Effector memory CD4-positive, alpha-beta T cell (primary cell): ENCODE measurements around the gene TSPYL1.

Source experiments
- DNase-seq, 3 donors: peaks; one replicate each; pipeline ENCODE4 v3.0.0-alpha.2; 2020
- H3K27ac ChIP-seq: 2 replicates; pipeline ENCODE4 v1.7.0; 2013; ENCODE audit warnings: mild to moderate bottlenecking, low read length, moderate library complexity; ENCODE audit not compliant: insufficient read depth, poor library complexity, severe bottlenecking
- H3K27me3 ChIP-seq: replicated peaks from 2 replicates; pipeline ENCODE4 v1.7.0; 2013; ENCODE audit warnings: mild to moderate bottlenecking, low read length; ENCODE audit not compliant: insufficient read depth, control insufficient read depth, poor library complexity, severe bottlenecking
- H3K36me3 ChIP-seq: 2 replicates; pipeline ENCODE4 v1.7.0; 2013; ENCODE audit warnings: mild to moderate bottlenecking, low read length, moderate library complexity; ENCODE audit not compliant: control insufficient read depth, insufficient read depth
- H3K4me1 ChIP-seq: 2 replicates; pipeline ENCODE4 v1.7.0; 2013; ENCODE audit warnings: low read length, mild to moderate bottlenecking; ENCODE audit not compliant: control insufficient read depth, insufficient read depth, poor library complexity, severe bottlenecking
- H3K4me3 ChIP-seq: 2 replicates; pipeline ENCODE4 v1.7.0; 2013; ENCODE audit warnings: low read length, low read depth, mild to moderate bottlenecking; ENCODE audit not compliant: insufficient read depth, poor library complexity, severe bottlenecking
- H3K9me3 ChIP-seq: 2 replicates; pipeline ENCODE4 v1.7.0; 2013; ENCODE audit warnings: mild to moderate bottlenecking, low read length, moderate library complexity; ENCODE audit not compliant: control insufficient read depth

The TSPYL1 gene

DNA sequence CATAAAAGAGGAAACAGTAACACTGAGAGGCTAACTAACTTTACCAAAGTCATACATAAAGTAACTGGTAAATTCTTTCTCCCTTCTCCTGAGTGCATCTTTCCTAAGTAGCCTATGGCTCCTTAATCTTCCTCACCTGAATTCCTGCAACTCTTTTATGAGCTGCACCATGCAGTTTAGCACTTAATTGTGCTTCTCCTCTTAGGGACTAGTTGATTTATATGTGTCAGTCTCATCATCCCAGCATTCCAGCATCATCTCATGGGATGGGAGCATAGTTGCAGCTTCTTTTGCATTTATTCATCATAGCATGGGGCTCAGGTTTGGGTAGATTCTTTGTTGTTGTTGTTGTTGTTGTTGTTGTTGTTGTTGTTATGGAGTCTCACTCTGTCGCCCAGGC lies 3.5 kb upstream of the TSPYL1 start:
- no peak overlapping the region for H3K27ac ChIP-seq
- H3K36me3 ChIP-seq, result peaks cover 2% of the 10 kb centered on the region
- no peak overlapping the region for H3K4me3 ChIP-seq
- DNase-seq, result no peak
- no peaks in the 10 kb centered on the region for H3K9me3 ChIP-seq
- H3K27me3 ChIP-seq, result no peaks in the 10 kb centered on the region
- H3K4me1 ChIP-seq, result peaks cover 16% of the 10 kb centered on the region

DNA sequence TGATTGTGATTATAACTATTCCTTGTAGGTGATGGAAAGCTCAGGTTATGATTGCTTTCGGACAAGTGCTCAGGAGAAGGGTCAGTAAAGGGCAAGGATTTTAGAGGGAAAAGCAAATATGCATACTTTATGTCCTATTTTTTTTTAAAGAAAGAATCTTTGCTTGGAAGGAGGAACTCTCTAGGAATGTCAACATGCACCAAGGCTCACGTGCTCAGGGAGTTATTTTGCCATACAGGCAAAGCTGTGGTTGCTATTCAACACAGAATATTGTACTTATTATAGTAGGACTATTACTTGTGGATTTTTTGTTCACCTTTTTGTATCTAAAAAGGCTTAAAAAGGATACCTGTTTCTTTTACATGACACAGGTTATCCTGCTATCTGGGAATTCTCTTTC lies 3.0 kb upstream of the TSPYL1 start:
- H3K4me3 ChIP-seq, result no peak overlapping the region
- H3K27ac ChIP-seq, result no peak overlapping the region
- DNase-seq, result no peak
- H3K27me3 ChIP-seq, result no peaks in the 10 kb centered on the region
- H3K36me3 ChIP-seq, result peaks cover 5% of the 10 kb centered on the region
- H3K9me3 ChIP-seq, result no peaks in the 10 kb centered on the region
- H3K4me1 ChIP-seq, result peaks cover 21% of the 10 kb centered on the region

DNA sequence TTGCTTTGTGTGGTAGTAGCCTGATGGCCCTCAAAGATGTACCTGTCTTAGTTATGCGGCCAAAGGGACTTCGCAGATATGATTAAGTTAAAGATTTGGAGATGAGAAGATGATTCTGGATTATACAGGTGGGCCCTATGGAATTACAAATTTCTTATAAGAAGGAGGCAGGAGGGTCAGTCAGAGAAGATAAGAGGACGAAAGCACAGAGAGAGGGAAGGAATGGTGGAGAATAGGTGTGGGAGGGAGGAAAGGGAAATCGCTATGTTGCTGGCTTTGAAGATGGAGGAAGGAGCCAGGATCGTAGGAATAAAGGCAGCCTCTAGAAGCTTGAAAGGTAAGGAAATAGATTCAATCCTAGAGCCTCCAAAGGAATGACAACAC lies 1.2 kb upstream of the TSPYL1 start:
- no peak for DNase-seq
- H3K9me3 ChIP-seq, result no peaks in the 10 kb centered on the region
- peak overlapping the region; percentile 99 for H3K27ac ChIP-seq
- H3K4me3 ChIP-seq, result peak overlapping the region; percentile 90
- H3K36me3 ChIP-seq, result peaks cover 7% of the 10 kb centered on the region
- H3K4me1 ChIP-seq, result peaks cover 29% of the 10 kb centered on the region
- no peaks in the 10 kb centered on the region for H3K27me3 ChIP-seq

DNA sequence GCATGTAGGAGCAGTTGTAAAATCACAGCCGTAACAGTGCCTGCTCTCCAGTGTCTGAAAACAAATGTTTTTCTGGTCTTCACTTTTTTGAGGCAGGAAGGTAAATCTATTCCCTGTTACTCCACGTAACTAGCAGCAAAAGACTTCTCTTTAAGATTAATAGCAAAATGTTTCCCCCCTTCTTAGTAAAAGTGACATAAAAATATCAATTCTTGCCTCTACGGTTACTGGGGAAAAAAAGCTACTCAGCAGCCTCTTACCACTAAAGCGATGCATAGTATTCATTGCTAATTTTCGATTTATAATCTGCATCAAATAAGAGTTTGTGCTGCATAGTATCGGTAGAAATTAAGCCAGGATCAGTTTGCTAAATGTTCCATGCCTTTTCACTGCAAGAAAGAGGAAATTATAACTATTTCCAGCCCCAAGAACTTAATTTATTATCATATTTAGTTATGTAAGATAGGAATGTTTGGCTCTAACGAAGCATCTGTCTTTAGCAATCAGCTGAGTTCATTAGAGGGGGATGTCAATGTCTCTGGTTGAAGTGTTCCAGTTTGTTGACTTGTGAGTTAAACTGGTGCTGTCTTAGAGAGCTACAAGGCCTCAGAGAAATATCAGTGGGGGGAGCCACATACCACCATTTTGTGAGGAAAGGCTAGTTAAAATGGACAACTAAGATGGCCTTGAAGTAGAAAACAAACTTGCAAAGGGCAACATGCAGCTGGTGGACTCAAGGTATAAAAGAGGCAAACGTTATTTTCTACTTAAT lies 617 bp upstream of the TSPYL1 start:
- Histone ChIP-seq H3K27me3 (no peaks in the 10 kb centered on the region), H3K4me1 (peaks cover 29% of the 10 kb centered on the region), H3K4me3 (peak overlapping the region; percentile 90), H3K36me3 (peaks cover 12% of the 10 kb centered on the region), H3K9me3 (no peaks in the 10 kb centered on the region), H3K27ac (peak overlapping the region; percentile 99)
- DNase-seq, result no peak

DNA sequence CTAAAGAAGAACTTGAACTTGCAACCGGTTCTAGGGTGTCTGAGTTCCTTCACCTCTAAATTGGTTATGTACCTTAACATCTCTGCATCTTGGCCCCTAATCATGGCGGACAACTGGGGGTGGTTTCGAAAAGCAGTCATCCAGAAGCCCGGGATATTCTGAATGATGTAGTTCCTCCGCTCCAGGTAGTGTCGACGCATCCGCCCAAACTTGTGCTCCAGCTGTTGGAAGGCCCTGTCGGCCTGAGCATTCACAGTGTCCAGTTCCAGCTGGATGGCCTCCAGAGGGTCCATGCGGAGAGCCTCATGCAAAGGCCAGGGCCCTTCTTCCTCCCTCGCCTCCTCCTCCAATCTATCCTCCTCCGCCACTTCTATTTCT lies 887 bp downstream of the TSPYL1 start:
- peak overlapping the region; percentile 90 for H3K4me3 ChIP-seq
- peak overlapping the region; percentile 99 for H3K27ac ChIP-seq
- H3K36me3 ChIP-seq, result peaks cover 12% of the 10 kb centered on the region
- H3K4me1 ChIP-seq, result peaks cover 29% of the 10 kb centered on the region
- no peaks in the 10 kb centered on the region for H3K9me3 ChIP-seq
- no peaks in the 10 kb centered on the region for H3K27me3 ChIP-seq
- no peak for DNase-seq

DNA sequence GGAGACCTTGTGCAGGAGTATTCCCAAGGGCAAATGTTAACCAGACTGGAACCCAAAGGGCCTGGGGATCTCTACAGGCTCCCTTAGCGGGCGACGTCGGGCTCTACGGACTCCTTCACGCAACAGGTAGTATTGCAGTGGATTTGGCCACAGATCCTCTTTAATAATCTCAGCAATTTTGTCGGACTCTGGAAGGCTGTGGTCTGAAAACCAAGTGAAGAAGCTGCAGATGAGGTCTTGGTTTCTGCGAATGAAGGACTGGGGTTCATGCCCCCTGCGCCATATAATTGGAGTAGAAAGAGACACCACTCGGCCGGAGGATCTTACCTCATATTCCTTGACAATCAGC lies 1.3 kb downstream of the TSPYL1 start:
- Histone ChIP-seq H3K4me3 (peak overlapping the region; percentile 90), H3K36me3 (peaks cover 15% of the 10 kb centered on the region), H3K9me3 (no peaks in the 10 kb centered on the region), H3K27me3 (no peaks in the 10 kb centered on the region), H3K4me1 (peaks cover 29% of the 10 kb centered on the region), H3K27ac (peak overlapping the region; percentile 99)
- DNase-seq, result no peak

DNA sequence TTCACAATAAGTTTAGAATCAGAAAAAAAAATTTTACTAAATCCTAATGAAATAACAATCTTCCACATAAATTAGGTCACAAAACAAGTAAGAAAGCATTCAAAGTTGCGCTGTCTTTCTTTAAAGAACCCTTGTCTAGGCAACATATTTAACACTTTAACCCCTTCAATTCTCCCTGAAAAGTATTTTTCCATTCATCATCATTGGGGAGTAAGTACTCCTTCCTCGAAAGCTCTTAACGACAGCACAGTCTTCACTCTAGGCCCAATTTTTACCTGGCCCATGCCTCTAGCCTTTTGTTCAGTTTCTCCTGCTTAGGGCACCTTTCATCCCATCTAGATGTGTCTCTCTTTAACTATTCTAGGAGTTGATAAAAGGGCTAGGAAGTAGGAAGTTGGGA lies 2.6 kb downstream of the TSPYL1 start:
- Histone ChIP-seq H3K36me3 (peaks cover 21% of the 10 kb centered on the region), H3K4me3 (peak overlapping the region; percentile 90), H3K4me1 (peaks cover 29% of the 10 kb centered on the region)

DNA sequence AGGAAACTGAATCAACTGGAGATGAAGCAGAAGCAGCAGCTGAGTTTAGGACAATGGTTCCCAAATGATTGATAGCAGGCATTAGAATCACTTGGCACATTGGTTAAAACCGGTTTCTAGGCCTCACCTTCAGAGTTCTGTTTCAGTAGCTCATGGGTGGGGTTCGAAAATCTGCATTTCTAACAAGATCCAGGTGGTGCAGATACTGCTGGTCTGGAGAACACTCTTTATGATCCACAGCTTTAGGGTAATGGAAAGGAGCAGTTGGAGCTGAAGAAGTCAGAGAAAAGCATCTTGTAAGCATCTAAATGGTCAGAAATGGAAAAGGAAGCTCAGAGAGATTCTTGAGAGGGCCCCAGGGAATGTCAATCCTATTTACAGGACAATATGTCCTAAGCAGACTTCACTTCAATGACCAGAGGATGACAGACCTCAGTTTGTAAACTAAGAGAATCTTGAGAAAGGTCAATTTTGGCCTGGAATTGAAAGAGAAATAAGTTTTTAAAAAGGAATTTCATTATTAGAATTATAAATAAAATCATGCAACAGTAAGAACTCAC lies 8.5 kb downstream of the TSPYL1 start:
- Histone ChIP-seq H3K27ac (no peak overlapping the region), H3K4me3 (no peak overlapping the region), H3K9me3 (no peaks in the 10 kb centered on the region), H3K4me1 (peaks cover 4% of the 10 kb centered on the region), H3K36me3 (peaks cover 16% of the 10 kb centered on the region), H3K27me3 (no peaks in the 10 kb centered on the region)
- DNase-seq, result no peak

More for the DNA sequence above, 2.6 kb downstream of the TSPYL1 start:
- no peak for DNase-seq
- Histone ChIP-seq H3K27ac (peak overlapping the region; percentile 58), H3K9me3 (no peaks in the 10 kb centered on the region), H3K27me3 (no peaks in the 10 kb centered on the region)

DNA sequence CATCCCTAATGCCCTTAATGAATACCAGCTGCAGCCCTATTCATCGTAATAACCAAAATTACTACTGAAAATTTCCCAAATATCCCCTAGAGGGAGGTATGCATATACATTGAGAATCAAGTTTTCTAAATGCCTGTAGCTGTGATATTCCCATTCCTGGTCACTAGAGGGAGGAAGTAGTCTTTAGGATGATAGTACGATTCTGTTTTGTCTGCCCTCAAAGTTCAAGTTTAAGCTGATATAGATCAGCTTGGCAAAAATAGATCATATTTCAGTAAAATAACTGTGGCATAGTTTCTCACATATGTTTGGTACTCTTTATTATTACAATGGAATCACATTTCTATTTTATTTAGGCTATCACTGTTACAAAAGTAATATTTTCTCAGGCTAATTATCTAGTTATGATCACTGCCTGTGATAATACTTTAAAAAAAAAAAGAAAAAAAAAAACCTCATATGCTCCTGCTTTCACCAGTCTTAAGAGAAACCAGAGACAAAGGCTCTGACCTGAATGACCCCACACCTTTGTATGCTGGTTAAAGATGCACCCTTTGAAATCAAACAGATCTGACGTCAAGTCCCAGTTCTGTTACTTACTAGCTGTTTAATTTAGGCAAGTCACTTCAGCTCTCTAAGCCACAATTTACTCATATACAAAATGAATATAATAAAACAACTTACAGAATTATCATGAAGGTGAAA lies 11.0 kb downstream of the TSPYL1 start:
- no peaks in the 10 kb centered on the region for H3K27me3 ChIP-seq
- H3K9me3 ChIP-seq, result no peaks in the 10 kb centered on the region
- no peak overlapping the region for H3K27ac ChIP-seq
- H3K4me3 ChIP-seq, result no peak overlapping the region
- no peak for DNase-seq
- H3K36me3 ChIP-seq, result peaks cover 15% of the 10 kb centered on the region
- no peaks in the 10 kb centered on the region for H3K4me1 ChIP-seq
